B cell (primary cell): Measurements from ENCODE around the gene RPTOR. TPM values are rescaled to one million over a fixed set of nuclear protein-coding genes. Genes with fewer than 3 reads are reported as not detected.

ENCODE experiments used
- ATAC-seq: fragments of 200-7000 bp; cut with Tn5 transposase; one replicate; pipeline ENCODE4 v1.10.0; 2021; ENCODE audit warnings: low read depth, mild to moderate bottlenecking, moderate number of reproducible peaks, moderate library complexity
- CTCF ChIA-PET: fragments of 350-600 bp; sonication (Branson Sonifier 250); formaldehyde crosslinking; loops from one replicate; lab custom pipeline; 2021; ENCODE audit warnings: antibody characterized with exemption, inconsistent platforms; lab: Charles Lee
- POLR2A ChIA-PET: fragments of 350-600 bp; sonication (Branson Sonifier 250); formaldehyde crosslinking; loops from one replicate; lab custom pipeline; 2021; ENCODE audit warnings: antibody characterized with exemption; lab: Charles Lee
- DNase-seq: peaks from one replicate; pipeline ENCODE4 v3.0.0; 2013
- H2AFZ ChIP-seq: 2 replicates; pipeline ENCODE4 v1.6.1; 2012; ENCODE audit warnings: mild to moderate bottlenecking, low read depth, low read length; ENCODE audit not compliant: insufficient read depth, poor library complexity, severe bottlenecking
- H3K27ac ChIP-seq, 2 donors: 1 replicate in 1 of 2; 2 replicates in 1 of 2; pipeline ENCODE4 v1.5.1; 2012 to 2013; ENCODE audit warnings: low read length in 2 of 2, mild to moderate bottlenecking in 2 of 2, moderate library complexity in 1 of 2
- H3K27me3 ChIP-seq, 4 experiments: fragments of 200-600 bp in 1 of 4; sonication (generic) in 1 of 4; replicated peaks in 1 of 4; 1 replicate in 2 of 4; 2 replicates in 2 of 4; pipeline versions ENCODE4 v1.6.1 to v1.7.0; 2013 to 2016; ENCODE audit warnings: low read length in 3 of 4, mild to moderate bottlenecking in 2 of 4, mixed read lengths in 1 of 4, moderate library complexity in 1 of 4; ENCODE audit not compliant: insufficient read depth in 4 of 4, control insufficient read depth in 3 of 4; ENCODE audit errors: control extremely low read depth in 1 of 4
- H3K36me3 ChIP-seq, 2 experiments: replicated peaks in 1 of 2; 1 replicate in 1 of 2; 2 replicates in 1 of 2; pipeline versions ENCODE4 v1.6.1 to v1.7.1; 2013; ENCODE audit warnings: low read length in 1 of 2; ENCODE audit not compliant: insufficient read depth in 2 of 2, control insufficient read depth in 1 of 2; ENCODE audit errors: control extremely low read depth in 1 of 2, extremely low read depth in 1 of 2
- H3K4me1 ChIP-seq, 2 donors: fragments of 200-600 bp in 1 of 2; sonication (generic) in 1 of 2; 1 replicate in 1 of 2; 2 replicates in 1 of 2; pipeline versions ENCODE4 v1.5.1 to v1.6.1; 2013 to 2017; ENCODE audit warnings: low read length in 2 of 2; ENCODE audit not compliant: control insufficient read depth in 2 of 2, insufficient read depth in 2 of 2
- H3K4me2 ChIP-seq: replicated peaks from 2 replicates; pipeline ENCODE3; 2012; ENCODE audit warnings: mild to moderate bottlenecking, low read depth, low read length; ENCODE audit not compliant: poor library complexity, severe bottlenecking
- H3K4me3 ChIP-seq, 5 experiments: fragments of 200-600 bp in 1 of 5; sonication (generic) in 1 of 5; 1 replicate in 3 of 5; 2 replicates in 2 of 5; pipeline versions ENCODE4 v1.5.1 to v1.7.0; 2011 to 2016; ENCODE audit warnings: low read length in 4 of 5, mild to moderate bottlenecking in 4 of 5, low read depth in 2 of 5, control low read depth in 1 of 5, moderate library complexity in 1 of 5; ENCODE audit not compliant: insufficient read depth in 1 of 5; ENCODE audit errors: control extremely low read depth in 1 of 5, extremely low read depth in 1 of 5
- H3K79me2 ChIP-seq: fragments of 200-600 bp; sonication (generic); one replicate; pipeline ENCODE4 v1.6.0; 2016; ENCODE audit warnings: low read length; ENCODE audit not compliant: control insufficient read depth, insufficient read depth
- H3K9ac ChIP-seq: fragments of 200-600 bp; sonication (generic); 2 replicates; pipeline ENCODE4 v1.6.1; 2017; ENCODE audit warnings: mild to moderate bottlenecking, low read length, moderate library complexity
- H3K9me3 ChIP-seq, 3 donors: one replicate each; pipeline versions ENCODE4 v1.6.1 to v1.7.1; 2013; ENCODE audit warnings: low read length in 2 of 3; ENCODE audit not compliant: control insufficient read depth in 2 of 3, insufficient read depth in 1 of 3; ENCODE audit errors: control extremely low read depth in 1 of 3
- H4K20me1 ChIP-seq: 2 replicates; pipeline ENCODE4 v1.6.0; 2012; ENCODE audit warnings: mild to moderate bottlenecking, low read length; ENCODE audit not compliant: insufficient read depth, control insufficient read depth, poor library complexity, severe bottlenecking
- H3K27ac Mint-ChIP-seq: one replicate; pipeline ENCODE4 v1.8.0; 2021; ENCODE audit warnings: mixed read lengths
- H3K27me3 Mint-ChIP-seq: one replicate; pipeline ENCODE4 v1.8.0; 2021; ENCODE audit warnings: mixed read lengths
- H3K4me1 Mint-ChIP-seq: one replicate; pipeline ENCODE4 v1.8.0; 2021; ENCODE audit warnings: mixed read lengths
- H3K4me3 Mint-ChIP-seq: one replicate; pipeline ENCODE4 v1.8.0; 2021; ENCODE audit warnings: mixed read lengths
- H3K9me3 Mint-ChIP-seq: one replicate; pipeline ENCODE4 v1.8.0; 2022; ENCODE audit warnings: mixed read lengths; ENCODE audit not compliant: insufficient read depth
- EZH2 ChIP-seq: IDR thresholded peaks from 2 replicates; pipeline ENCODE4 v1.6.1; 2012; ENCODE audit warnings: borderline replicate concordance, low read depth, mild to moderate bottlenecking, moderate library complexity, low read length; ENCODE audit not compliant: insufficient read depth, poor library complexity, severe bottlenecking
- WGBS: methylation state at CpG from one replicate; pipeline ENCODE4 v1.1.5; 2013; ENCODE audit warnings: missing lambda C conversion rate; ENCODE audit not compliant: insufficient coverage; 5-methylcytosine and 5-hydroxymethylcytosine counted together
- intact Hi-C: fragments of 100-400 bp; cut with micrococcal nuclease; formaldehyde crosslinking; loops from one replicate; pipeline ENCODE4 v1.10.0; 2022
- polyA plus RNA-seq: library from polyadenylated mRNA; depleted of rRNA; stranded (reverse); fragments of >200 nt; gene quantifications from 2 replicates; pipeline ENCODE4 v1.2.3, GENCODE V29; 2012
- total RNA-seq, 2 donors: library from RNA; stranded (reverse); fragments of 120-200 nt in 1 of 2; gene quantifications; 1 replicate in 1 of 2; 2 replicates in 1 of 2; pipeline versions ENCODE4 v1.2.3 to v1.2.4, GENCODE V29; 2013 to 2022
- TF ChIP-seq, protein P1 (sequence below): fragments of 200-600 bp; IDR thresholded peaks from one replicate; pipeline ENCODE4 v1.8.0; 2022; ENCODE audit warnings: antibody characterized with exemption, mild to moderate bottlenecking

The RPTOR gene
- total and polyA plus RNA-seq, 2 donors (not counting 1 experiment from before 2014, with no cell fraction given): 13.4 to 58.8 TPM

- peaks cover 8% of the 10 kb centered on the region for H3K9me3 Mint-ChIP-seq
- Histone ChIP-seq H3K9me3 (peaks cover 2 to 15% (median 8%) of the 10 kb centered on the region in 3 donors), H3K36me3 (peaks cover 0 to 1% of the 10 kb centered on the region in 2 experiments), H3K27ac (no peak overlapping the region), H3K4me2 (no peak overlapping the region), H3K27me3 (no peaks in the 10 kb centered on the region), H3K9ac (no peak overlapping the region), H3K4me1 (peaks cover 11 to 13% of the 10 kb centered on the region in 2 donors), H2AFZ (no peak overlapping the region), H3K4me3 (no peak overlapping the region), H3K79me2 (no peaks in the 10 kb centered on the region), H4K20me1 (no peaks in the 10 kb centered on the region)
- ChIA-PET POLR2A (no interaction called here), CTCF (interaction anchor here (2.2 kb wide), 1 partner anchor 162 kb away, joined by 5 read pairs; no protein-coding TSS in a partner anchor)
- H3K27ac Mint-ChIP-seq: no peak overlapping the region
- no peaks in the 10 kb centered on the region for H3K27me3 Mint-ChIP-seq
- DNase-seq: no peak
- H3K4me1 Mint-ChIP-seq: peaks cover 20% of the 10 kb centered on the region
- H3K4me3 Mint-ChIP-seq: no peak overlapping the region
- intact Hi-C loops: no loop called here
- TF ChIP-seq EZH2: no peak
- WGBS: 80% methylated on average over 1 of the region's 1 CpG
- no peak for ATAC-seq
Measured at GRCh38 chr17:80807882-80808281, 263.2 kb downstream of the RPTOR start.

DNA sequence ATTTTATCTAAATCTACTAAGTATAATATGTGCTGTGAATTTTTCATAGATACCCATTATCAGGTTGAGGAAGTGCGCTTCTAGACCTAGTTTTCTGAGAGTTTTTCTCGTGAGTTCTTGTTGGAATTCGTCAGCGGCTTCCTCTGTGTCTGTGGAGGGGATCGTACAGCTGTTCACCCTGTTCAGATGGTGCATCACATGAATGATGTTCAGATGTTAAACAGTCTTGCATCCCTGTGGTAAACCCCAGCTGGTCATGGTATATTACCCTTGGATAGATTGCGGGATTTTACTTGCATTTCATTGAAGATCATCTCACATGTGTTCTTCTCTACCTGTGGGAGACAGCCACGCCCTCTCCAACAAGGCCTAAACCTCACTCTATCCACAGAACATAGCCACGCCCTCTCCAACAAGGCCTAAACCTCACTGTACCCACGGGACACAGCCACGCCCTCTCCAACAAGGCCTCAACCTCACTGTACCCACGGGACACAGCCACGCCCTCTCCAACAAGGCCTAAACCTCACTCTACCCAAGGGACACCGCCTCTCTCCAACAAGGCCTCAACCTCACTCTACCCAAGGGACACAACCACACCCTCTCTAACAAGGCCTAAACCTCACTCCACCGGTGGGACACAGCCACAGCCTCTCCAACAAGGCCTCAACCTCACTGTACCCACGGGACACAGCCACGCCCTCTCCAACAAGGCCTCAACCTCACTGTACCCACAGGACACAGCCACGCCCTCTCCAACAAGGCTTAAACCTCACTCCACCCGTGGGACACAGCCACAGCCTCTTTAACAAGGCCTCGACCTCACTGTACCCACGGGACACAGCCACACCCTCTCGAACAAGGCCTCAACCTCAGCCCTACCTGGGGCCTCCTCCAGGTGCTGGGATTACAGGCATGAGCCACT, 266.8 kb downstream of the RPTOR start:
- intact Hi-C loops: loop anchor here (2.0 kb wide), 1 partner anchor 21 kb away; no protein-coding TSS in a partner anchor

More for the DNA sequence above, 266.8 kb downstream of the RPTOR start:
- peak overlapping the region; percentile 21 for H3K4me2 ChIP-seq
- peak overlapping the region; percentile 29 for H2AFZ ChIP-seq
- Mint-ChIP-seq H3K27me3 (no peaks in the 10 kb centered on the region), H3K4me1 (peaks cover 23% of the 10 kb centered on the region), H3K4me3 (peak overlapping the region; percentile 50), H3K9me3 (peaks cover 8% of the 10 kb centered on the region), H3K27ac (peak overlapping the region; percentile 86)
- H3K9ac ChIP-seq: no peak overlapping the region
- no peak for TF ChIP-seq EZH2
- TF ChIP-seq, protein P1, sequence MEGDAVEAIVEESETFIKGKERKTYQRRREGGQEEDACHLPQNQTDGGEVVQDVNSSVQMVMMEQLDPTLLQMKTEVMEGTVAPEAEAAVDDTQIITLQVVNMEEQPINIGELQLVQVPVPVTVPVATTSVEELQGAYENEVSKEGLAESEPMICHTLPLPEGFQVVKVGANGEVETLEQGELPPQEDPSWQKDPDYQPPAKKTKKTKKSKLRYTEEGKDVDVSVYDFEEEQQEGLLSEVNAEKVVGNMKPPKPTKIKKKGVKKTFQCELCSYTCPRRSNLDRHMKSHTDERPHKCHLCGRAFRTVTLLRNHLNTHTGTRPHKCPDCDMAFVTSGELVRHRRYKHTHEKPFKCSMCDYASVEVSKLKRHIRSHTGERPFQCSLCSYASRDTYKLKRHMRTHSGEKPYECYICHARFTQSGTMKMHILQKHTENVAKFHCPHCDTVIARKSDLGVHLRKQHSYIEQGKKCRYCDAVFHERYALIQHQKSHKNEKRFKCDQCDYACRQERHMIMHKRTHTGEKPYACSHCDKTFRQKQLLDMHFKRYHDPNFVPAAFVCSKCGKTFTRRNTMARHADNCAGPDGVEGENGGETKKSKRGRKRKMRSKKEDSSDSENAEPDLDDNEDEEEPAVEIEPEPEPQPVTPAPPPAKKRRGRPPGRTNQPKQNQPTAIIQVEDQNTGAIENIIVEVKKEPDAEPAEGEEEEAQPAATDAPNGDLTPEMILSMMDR: no peak
- no peaks in the 10 kb centered on the region for H4K20me1 ChIP-seq
- CTCF ChIA-PET: interaction anchor here (0.7 to 1.6 kb wide), 3 partner anchors 20 to 234 kb away, joined by 3 to 6 read pairs (median 4); no protein-coding TSS in a partner anchor
- DNase-seq: peak; percentile 49
- H3K79me2 ChIP-seq: peaks cover 17% of the 10 kb centered on the region
- H3K4me1 ChIP-seq: peaks cover 11 to 16% of the 10 kb centered on the region in 2 donors
- peaks cover 0 to 1% of the 10 kb centered on the region in 2 experiments for H3K36me3 ChIP-seq
- POLR2A ChIA-PET: interaction anchor here (0.5 kb wide), 1 partner anchor 1026 kb away, joined by 4 read pairs; no protein-coding TSS in a partner anchor
- peak overlapping the region in 1 of 2 donors; percentile 33 for H3K27ac ChIP-seq
- no peak overlapping the region for H3K4me3 ChIP-seq
- H3K9me3 ChIP-seq: peaks cover 2 to 9% (median 7%) of the 10 kb centered on the region in 3 donors
- ATAC-seq: peak; percentile 93
- WGBS: 29% methylated on average over 19 of the region's 21 CpGs
- no peaks in the 10 kb centered on the region for H3K27me3 ChIP-seq
